Activated naive CD4-positive, alpha-beta T cell treated with anti-CD3 and anti-CD28 coated beads, Interleukin-2, amount 10 ng/mL, durations not matched to agents 7 days and 5 days (primary cell): ENCODE data around the gene IGSF9.

Experiments
- CTCF ChIA-PET: fragments of 350-600 bp; sonication (Branson Sonifier 250); formaldehyde crosslinking; loops from one replicate; lab custom pipeline; 2021; ENCODE audit warnings: antibody characterized with exemption; lab: Charles Lee
- DNase-seq: peaks from one replicate; pipeline ENCODE4 v3.0.0-alpha.2; 2020
- H3K27ac Mint-ChIP-seq: one replicate; pipeline ENCODE4 v1.8.0; 2021; ENCODE audit warnings: mild to moderate bottlenecking, moderate library complexity, mixed read lengths
- H3K27me3 Mint-ChIP-seq: one replicate; pipeline ENCODE4 v1.8.0; 2021; ENCODE audit warnings: mild to moderate bottlenecking, mixed read lengths
- H3K36me3 Mint-ChIP-seq: one replicate; pipeline ENCODE4 v1.8.0; 2021; ENCODE audit warnings: mixed read lengths
- H3K4me1 Mint-ChIP-seq: one replicate; pipeline ENCODE4 v1.8.0; 2021; ENCODE audit warnings: mixed read lengths
- H3K4me3 Mint-ChIP-seq: one replicate; pipeline ENCODE4 v1.8.0; 2021; ENCODE audit warnings: mild to moderate bottlenecking, moderate library complexity, mixed read lengths
- H3K9me3 Mint-ChIP-seq: one replicate; pipeline ENCODE4 v1.8.0; 2021; ENCODE audit warnings: mixed read lengths

The IGSF9 gene

DNA sequence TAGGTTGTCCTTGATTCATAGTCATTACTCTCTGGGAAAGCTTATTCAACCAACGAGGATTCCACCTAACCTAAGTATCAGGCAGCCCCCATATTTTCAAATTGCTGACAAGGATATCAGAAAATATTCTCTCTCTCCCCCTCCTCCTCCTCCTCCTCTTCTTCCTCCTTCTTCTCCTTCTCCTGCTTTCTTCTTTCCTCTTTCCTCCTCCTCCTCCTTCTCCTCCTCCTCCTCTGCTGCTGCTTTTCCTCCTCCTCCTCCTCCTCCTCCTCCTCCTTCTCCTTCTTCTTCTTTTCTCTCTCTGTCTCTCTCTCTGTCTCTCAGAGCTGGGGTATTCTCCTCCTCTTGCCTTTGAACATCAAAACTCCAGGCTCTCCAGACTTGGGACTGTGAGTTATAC, 2.5 kb upstream of the IGSF9 start:
- Mint-ChIP-seq H3K4me3 (no peak overlapping the region), H3K4me1 (peaks cover 11% of the 10 kb centered on the region), H3K27me3 (peaks cover 80% of the 10 kb centered on the region), H3K27ac (no peak overlapping the region), H3K9me3 (no peaks in the 10 kb centered on the region), H3K36me3 (no peaks in the 10 kb centered on the region)
- no peak for DNase-seq
- CTCF ChIA-PET: interaction anchor here (3.1 kb wide), 1 partner anchor 59 kb away, joined by 19 read pairs; no protein-coding TSS in a partner anchor

DNA sequence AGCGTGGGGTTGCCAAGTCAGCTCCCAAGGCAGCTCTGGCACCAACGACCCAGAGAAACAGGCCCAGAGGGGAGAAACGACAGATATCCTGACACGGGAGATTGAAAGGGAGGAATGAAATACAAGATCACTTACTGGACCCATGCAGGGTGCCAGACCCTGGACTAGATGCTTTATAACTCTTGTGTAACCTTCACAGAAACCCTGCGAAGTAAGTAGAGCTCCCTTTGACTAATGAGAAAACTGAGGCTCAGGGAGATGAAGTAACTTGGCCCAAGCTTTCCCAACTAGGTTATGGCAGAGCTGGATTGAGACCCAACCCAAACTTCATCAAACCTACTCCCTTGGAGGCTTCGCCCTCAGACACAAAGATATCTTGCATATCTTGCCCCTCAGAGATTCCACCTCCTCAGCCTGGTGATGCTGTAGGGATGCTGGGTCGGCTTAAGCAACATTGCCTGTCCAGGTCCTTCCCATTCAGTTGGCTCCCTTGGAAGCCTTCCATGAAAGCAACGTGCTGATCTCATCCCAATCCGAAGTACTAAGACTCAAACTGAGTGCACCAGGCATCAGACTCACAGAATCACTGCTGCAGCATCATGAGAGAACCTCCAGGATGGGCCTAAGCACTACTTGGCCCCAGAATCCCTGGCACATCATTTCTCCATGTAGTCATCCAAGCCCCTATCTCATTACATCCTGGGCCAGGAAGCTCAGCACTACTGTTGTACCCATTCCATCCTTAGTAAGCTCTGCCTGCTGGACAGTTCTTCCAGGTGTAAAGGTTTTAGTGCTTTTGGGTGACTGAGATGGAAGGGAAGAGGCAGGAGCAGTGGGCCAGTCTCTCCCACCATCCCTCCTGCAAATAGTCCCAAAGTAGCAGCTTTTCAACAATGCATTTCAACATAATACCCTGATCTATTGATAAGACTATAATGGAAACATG, 1.1 kb upstream of the IGSF9 start:
- Mint-ChIP-seq H3K36me3 (no peaks in the 10 kb centered on the region), H3K27ac (no peak overlapping the region), H3K4me1 (peaks cover 11% of the 10 kb centered on the region), H3K9me3 (no peaks in the 10 kb centered on the region), H3K4me3 (no peak overlapping the region), H3K27me3 (peaks cover 87% of the 10 kb centered on the region)
- CTCF ChIA-PET: interaction anchor here (0.7 to 3.1 kb wide), 6 partner anchors 45 to 149 kb away, joined by 3 to 19 read pairs (median 4); no protein-coding TSS in a partner anchor
- DNase-seq: no peak

DNA sequence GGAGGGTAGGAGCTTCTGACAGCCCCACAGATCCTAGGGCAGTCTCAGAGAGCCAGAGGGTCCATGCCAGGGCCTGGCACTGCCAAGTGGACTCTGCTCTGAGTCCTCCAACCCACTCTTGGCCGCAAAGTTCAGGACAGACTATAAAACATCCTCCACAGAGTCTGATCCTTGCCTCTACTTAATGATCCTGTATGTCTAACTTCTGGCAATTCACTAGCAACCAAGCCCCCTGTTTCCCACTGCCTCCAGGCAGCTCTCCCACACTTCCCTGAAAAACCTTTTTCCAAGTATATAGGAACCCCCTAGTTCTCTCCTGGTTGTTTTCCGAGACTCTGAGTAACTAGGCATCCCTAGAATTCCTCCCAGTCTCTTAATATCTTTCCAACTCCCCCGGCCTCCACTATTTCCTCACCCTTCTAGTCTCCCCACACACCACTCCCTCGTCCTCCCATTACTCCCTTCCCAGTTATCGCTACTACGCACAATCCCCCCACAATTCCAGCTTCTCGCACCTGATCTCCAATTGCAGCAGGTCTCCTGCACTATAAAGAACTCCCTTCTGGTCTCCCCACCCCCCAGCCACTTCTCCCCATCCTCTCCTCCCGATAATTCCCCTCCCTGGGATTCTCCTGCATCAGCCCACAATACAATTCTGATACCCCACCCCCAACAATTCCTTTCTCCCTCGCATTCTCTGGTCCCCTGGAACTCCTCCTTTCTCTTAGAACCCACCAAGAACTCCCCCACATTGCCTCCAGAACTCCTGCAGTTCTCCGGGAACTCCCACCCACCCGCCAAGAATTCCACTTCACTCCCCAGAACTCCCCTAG, 574 bp downstream of the IGSF9 start:
- H3K27ac Mint-ChIP-seq: no peak overlapping the region
- peak overlapping the region; percentile 16 for H3K4me3 Mint-ChIP-seq
- H3K36me3 Mint-ChIP-seq: no peaks in the 10 kb centered on the region
- DNase-seq: no peak
- H3K9me3 Mint-ChIP-seq: no peaks in the 10 kb centered on the region
- peaks cover 11% of the 10 kb centered on the region for H3K4me1 Mint-ChIP-seq
- peaks cover 85% of the 10 kb centered on the region for H3K27me3 Mint-ChIP-seq
- CTCF ChIA-PET: interaction anchor here (0.7 to 3.1 kb wide), 6 partner anchors 8 to 146 kb away, joined by 3 to 19 read pairs (median 5); no protein-coding TSS in a partner anchor

DNA sequence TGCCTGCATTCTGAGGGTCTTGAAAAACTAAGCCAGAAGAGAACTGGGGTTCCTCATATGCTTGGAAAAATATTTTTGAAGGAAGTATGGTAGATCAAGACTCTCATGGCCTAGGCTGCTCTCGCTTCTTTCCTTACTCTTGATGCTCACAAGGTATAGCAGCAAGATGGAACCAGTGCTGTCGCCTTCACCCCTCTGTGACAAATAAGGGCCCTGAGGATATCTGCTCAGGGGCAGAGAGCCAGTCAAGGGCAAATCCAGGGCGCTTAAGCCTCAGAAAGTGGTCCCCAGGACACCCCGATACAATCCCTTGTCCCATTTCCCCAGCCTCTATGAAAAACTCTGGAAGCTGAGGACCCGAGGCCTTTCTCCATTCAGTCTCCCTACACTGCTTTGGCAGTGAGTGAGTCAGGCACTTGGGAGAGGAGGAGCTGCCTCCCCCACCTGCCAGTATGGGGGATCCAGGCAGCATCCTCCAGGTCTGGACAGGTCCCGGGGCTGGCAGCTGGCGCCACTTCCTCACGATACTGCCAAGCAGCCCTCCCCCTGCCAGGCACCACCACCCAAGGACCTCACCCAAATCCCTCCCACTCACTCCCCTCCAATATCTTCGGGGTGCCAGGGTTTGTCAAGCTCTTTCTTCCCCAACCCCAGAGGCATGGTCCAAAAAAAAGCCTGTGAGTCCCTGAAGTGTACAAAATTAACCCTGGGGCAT, 1.3 kb downstream of the IGSF9 start:
- Mint-ChIP-seq H3K27ac (no peak overlapping the region), H3K36me3 (no peaks in the 10 kb centered on the region), H3K9me3 (no peaks in the 10 kb centered on the region), H3K27me3 (peaks cover 91% of the 10 kb centered on the region), H3K4me1 (peaks cover 11% of the 10 kb centered on the region), H3K4me3 (no peak overlapping the region)
- CTCF ChIA-PET: interaction anchor here (0.7 to 1.8 kb wide), 5 partner anchors 8 to 146 kb away, joined by 3 to 9 read pairs (median 4); no protein-coding TSS in a partner anchor
- DNase-seq: no peak

DNA sequence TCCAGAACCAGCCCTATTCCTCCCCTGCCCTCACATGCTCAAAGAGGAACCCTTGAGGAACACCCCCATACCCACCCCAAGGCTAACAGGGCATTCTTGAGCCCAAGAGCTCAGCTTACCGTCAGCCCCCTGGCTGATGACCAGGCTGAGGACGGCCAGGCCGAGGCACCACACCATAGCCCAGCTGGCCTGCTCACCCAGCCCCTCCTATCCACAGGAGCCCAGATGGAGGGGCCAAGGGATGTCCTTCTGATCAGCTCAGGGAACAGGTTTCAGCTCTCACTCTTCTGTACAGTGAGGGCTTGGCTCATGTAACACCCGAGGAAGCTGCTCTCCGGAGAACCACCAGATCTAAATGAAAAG, 2.2 kb downstream of the IGSF9 start:
- no peaks in the 10 kb centered on the region for H3K9me3 Mint-ChIP-seq
- H3K36me3 Mint-ChIP-seq: no peaks in the 10 kb centered on the region
- H3K27me3 Mint-ChIP-seq: peaks cover 98% of the 10 kb centered on the region
- no peak overlapping the region for H3K4me3 Mint-ChIP-seq
- no peak for DNase-seq
- no peak overlapping the region for H3K27ac Mint-ChIP-seq
- peaks cover 13% of the 10 kb centered on the region for H3K4me1 Mint-ChIP-seq
- CTCF ChIA-PET: interaction anchor here (1.2 to 1.8 kb wide), 3 partner anchors 63 to 145 kb away, joined by 3 to 9 read pairs (median 6); no protein-coding TSS in a partner anchor

DNA sequence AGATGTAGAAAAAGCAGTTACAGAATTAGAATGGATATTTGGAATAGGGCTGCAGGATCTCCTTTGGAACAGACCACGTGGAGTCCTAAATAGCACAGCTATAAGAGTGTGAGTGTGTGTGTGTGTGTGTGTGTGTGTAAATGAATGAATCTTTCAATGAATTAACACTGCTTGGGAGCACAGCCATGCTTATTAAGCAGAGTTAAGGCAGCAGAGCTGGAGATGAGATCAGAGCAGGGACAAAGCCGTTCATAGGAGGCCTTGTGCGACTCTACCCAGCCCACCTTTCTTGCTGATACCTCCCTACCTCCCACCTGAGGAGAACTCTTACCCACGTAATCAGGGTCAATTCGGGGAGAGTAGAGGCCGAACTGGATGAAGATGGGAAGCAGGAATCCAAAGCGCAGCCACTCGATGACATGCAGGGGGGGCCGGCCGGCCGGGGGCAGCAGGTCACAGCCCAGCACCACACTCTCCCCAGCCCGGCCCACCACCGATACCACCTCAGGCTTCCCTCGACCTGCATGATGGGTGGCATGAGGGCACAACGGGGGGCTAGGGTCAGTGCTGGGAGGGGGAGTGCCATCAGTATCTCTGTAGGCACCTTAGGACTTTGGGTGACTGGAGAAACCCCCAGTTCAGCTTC, 2.7 kb downstream of the IGSF9 start:
- Mint-ChIP-seq H3K4me3 (no peak overlapping the region), H3K27ac (no peak overlapping the region), H3K27me3 (peaks cover 98% of the 10 kb centered on the region), H3K4me1 (peaks cover 18% of the 10 kb centered on the region), H3K36me3 (no peaks in the 10 kb centered on the region), H3K9me3 (no peaks in the 10 kb centered on the region)
- DNase-seq: no peak
- CTCF ChIA-PET: interaction anchor here (1.0 to 1.8 kb wide), 2 partner anchors 9 to 63 kb away, joined by 3 to 9 read pairs; no protein-coding TSS in a partner anchor

- no peaks in the 10 kb centered on the region for H3K36me3 Mint-ChIP-seq
- no peak for DNase-seq
- H3K9me3 Mint-ChIP-seq: no peaks in the 10 kb centered on the region
- CTCF ChIA-PET: interaction anchor here (1.0 to 19.5 kb wide), 3 partner anchors 8 to 143 kb away, joined by 3 to 301 read pairs (median 9); no protein-coding TSS in a partner anchor
- peaks cover 27% of the 10 kb centered on the region for H3K4me1 Mint-ChIP-seq
- no peak overlapping the region for H3K27ac Mint-ChIP-seq
- peaks cover 96% of the 10 kb centered on the region for H3K27me3 Mint-ChIP-seq
- H3K4me3 Mint-ChIP-seq: no peak overlapping the region
These were observed 3.5 kb downstream of the IGSF9 start for GRCh38 chr1:159941591-159942560.

GRCh38 chr1:159941141-159941540, 4.3 kb downstream of the IGSF9 start:
- Mint-ChIP-seq H3K36me3 (no peaks in the 10 kb centered on the region), H3K9me3 (no peaks in the 10 kb centered on the region), H3K27ac (no peak overlapping the region), H3K27me3 (peaks cover 95% of the 10 kb centered on the region), H3K4me1 (peaks cover 32% of the 10 kb centered on the region), H3K4me3 (no peak overlapping the region)
- CTCF ChIA-PET: interaction anchor here (2.7 to 19.5 kb wide), 2 partner anchors 64 to 142 kb away, joined by 9 to 301 read pairs; no protein-coding TSS in a partner anchor
- DNase-seq: no peak

DNA sequence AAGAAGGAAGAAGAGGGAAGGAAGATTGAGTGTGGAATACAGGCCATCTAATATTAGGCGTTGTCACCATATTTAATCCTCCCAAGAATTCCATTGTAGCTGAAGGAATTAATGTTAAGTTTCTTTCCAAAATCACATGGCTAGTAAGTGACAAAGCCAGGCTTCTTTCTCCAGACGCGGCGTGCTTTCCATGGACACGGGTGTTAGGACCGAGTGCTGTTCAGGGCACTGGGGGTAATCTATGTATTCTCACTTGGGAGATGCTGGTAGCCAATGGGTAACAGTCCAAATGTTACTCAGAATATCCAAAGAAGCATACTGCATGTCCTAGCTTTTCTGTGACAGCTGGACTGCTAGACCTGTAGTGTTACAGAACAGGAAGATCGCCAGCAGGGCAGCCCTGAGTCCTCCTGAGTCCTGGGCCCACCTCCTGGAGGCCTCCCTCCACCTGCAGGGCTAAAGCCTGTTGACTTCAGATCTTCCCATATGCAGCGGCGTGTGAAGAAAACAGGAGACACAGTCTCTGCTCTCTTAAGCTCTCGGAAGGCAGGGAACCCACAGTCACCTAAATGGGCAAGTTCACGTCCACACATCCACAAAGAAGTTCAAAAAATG, 5.3 kb downstream of the IGSF9 start:
- CTCF ChIA-PET: interaction anchor here (0.7 to 19.5 kb wide), 7 partner anchors 9 to 141 kb away, joined by 3 to 301 read pairs (median 4); no protein-coding TSS in a partner anchor
- peaks cover 94% of the 10 kb centered on the region for H3K27me3 Mint-ChIP-seq
- H3K4me3 Mint-ChIP-seq: no peak overlapping the region
- no peaks in the 10 kb centered on the region for H3K36me3 Mint-ChIP-seq
- H3K4me1 Mint-ChIP-seq: peaks cover 28% of the 10 kb centered on the region
- no peak overlapping the region for H3K27ac Mint-ChIP-seq
- H3K9me3 Mint-ChIP-seq: no peaks in the 10 kb centered on the region
- DNase-seq: no peak

DNA sequence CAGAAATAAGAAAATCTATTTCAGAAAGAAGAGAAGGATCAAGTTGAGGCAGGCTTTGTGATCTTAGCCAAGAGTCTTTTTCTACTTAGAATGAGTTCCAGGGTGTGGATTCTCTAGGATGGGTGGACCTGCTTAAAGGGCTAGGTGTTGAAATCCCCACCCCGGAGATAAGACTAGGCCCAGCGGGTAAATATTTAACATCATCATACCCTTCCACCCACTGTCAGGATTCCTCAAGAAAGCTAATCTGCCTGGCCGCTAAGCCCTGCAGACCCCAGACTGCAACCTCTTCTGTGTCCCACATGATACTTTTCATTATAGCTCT, 5.8 kb downstream of the IGSF9 start:
- Mint-ChIP-seq H3K36me3 (no peaks in the 10 kb centered on the region), H3K4me3 (no peak overlapping the region), H3K9me3 (no peaks in the 10 kb centered on the region), H3K27ac (no peak overlapping the region), H3K4me1 (peaks cover 23% of the 10 kb centered on the region), H3K27me3 (peaks cover 94% of the 10 kb centered on the region)
- DNase-seq: no peak
- CTCF ChIA-PET: interaction anchor here (0.7 to 19.5 kb wide), 9 partner anchors 9 to 140 kb away, joined by 3 to 301 read pairs (median 5); no protein-coding TSS in a partner anchor

DNA sequence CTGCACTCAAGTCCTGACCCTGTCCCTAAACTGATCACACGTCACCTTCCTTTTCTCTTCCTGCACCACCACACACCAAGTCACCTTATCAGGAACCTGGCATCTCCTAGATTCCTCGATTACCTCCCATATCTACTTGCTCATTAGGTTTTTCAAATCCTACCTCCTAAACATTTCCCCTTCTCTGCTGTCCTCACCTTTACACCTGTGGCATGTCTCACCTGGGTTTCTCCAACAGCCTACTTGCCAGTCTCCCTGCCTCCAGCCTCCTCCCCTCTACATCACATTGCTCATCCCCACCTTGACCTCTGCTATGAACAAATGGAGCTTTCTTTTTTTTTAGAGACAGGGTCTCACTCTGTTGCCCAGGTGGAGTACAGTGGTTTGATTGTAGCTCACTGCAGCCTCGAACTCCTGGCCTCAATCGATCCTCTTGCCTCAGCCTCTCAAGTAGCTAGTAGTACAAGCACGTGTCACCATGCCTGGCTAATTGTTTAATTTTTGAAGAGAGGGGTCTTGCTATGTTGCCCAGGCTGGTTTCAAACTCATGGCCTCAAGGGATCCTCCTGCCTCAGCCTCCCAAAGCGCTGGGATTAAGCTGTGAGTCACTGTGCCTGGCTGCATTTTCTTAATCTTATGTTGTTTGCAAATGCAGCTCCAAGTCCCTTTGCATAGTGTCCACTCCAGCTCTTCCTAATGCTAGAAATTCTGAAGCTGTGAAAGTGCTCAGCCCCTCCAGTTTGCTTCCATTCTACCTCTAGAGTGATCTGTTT, 6.3 kb downstream of the IGSF9 start:
- CTCF ChIA-PET: interaction anchor here (0.7 to 19.5 kb wide), 11 partner anchors 14 to 146 kb away, joined by 3 to 301 read pairs (median 5); no protein-coding TSS in a partner anchor
- Mint-ChIP-seq H3K9me3 (no peaks in the 10 kb centered on the region), H3K27ac (no peak overlapping the region), H3K36me3 (no peaks in the 10 kb centered on the region), H3K4me1 (peaks cover 23% of the 10 kb centered on the region), H3K27me3 (peaks cover 94% of the 10 kb centered on the region), H3K4me3 (no peak overlapping the region)
- no peak for DNase-seq
